H4 (cell line): Measurements from ENCODE around the gene MVB12B. TPM values are rescaled to one million over a fixed set of nuclear protein-coding genes. Genes with fewer than 3 reads are reported as not detected.
"Not testable (repeated sequence)": the region's sequence is repeated elsewhere in the genome, so short reads cannot be mapped to it uniquely, and the experiment has no call there.

Experiments
- DNase-seq: peaks from one replicate; pipeline ENCODE4 v3.0.0-alpha.2; 2015; ENCODE audit warnings: low spot score
- total RNA-seq: library from RNA; depleted of rRNA; stranded (reverse); fragments of >200 nt; shearing (Covaris generic); gene quantifications from 2 replicates; pipeline ENCODE4 v1.2.3, GENCODE V29; 2014

The MVB12B gene
- total RNA-seq, 1 experiment from 2014 or later, result 2.8 TPM

DNA sequence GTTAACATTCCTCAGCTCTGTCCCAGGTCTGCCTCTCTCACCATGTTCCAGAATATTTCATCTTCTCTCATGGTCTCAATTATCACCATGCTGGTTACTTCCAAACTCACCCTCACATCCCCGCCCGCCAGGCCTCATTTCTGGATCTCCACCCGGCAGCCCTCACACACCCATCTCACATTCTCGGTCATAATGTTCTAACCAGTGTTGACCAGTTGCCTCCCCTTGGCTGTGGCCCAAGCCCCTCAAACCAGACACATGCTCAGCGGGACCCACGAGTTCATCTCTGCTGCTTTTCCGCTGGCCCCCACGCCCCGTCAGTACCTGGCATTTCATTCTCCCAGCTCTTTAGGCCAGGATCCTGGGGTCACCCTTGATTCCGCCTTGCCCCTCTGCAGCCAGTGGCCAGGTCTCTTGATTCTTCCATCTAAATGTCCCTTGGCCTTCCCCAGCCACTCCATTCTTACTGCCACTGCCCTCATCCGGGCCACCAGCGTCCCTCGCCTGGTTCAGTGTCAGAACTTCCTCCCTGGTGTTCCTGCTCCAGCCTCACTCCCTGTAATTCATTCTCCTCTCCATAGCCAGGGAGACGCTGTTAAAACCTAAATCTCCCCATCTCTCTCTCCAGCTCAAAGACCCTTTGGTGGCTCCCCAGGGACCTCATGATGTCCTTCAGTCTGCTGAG, 141.7 kb downstream of the MVB12B start:
- no peak for DNase-seq

DNA sequence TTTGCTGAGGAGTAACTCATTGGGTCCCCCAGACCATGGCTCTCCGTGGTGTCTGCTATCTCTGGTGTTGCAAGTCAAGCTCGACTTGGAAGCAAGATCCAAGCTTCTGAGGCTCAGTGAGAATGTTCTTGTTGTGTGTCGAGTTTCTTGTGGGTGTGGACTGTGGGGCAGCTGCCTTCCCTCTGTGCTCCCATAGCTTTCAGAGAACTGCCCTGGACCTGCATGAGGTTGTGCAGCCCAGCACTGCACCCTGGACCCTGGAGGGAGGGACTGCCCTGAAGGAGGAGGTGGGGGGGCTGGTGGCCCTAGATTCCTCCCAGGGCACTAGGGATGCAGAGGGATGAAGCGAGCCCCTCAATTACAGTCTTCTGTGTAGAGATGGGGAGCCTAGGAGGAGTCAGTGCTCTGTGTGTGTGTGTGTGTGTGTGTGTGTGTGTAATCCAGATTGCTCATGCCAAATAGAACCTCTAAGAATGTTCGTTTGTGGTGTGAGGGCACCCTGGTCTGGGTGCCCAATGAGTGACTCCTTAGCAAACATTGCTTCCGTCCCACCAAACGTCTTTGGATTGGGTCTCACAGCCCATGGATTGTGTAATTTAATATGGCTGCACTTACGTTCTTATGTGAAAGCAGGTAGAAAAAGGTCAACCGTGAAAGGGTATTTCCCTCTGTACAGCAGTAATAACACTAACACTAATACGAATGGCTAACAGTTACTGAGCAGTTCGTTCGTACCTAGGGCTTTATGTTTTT, 143.8 kb downstream of the MVB12B start:
- DNase-seq, result no peak

DNA sequence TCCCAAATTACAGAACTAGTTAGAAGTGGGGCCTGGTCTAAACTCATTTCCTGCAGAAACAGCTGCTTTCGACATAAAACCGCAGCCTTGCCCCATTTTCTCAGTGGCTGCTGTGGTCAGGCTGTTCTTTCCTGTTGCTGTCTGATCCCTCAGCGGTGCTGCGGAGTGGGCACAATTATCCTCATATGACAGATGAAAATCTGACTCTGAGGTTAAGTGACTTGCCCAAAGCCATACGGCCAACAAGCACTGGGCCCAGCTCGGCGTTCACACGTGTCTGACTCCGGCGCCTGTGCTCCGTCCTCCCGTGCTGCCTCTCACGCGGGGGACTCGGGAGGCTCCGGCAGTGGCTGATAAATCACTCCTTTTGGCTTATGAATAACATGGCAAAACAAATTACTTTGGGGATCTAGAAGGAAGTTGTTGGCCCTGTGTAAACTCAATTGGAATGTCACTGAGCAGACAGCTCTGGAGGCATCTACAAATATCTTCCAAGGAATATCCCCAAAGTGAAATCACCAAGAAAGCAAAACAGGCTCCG, 144.5 kb downstream of the MVB12B start:
- DNase-seq, result peak; percentile 51

DNA sequence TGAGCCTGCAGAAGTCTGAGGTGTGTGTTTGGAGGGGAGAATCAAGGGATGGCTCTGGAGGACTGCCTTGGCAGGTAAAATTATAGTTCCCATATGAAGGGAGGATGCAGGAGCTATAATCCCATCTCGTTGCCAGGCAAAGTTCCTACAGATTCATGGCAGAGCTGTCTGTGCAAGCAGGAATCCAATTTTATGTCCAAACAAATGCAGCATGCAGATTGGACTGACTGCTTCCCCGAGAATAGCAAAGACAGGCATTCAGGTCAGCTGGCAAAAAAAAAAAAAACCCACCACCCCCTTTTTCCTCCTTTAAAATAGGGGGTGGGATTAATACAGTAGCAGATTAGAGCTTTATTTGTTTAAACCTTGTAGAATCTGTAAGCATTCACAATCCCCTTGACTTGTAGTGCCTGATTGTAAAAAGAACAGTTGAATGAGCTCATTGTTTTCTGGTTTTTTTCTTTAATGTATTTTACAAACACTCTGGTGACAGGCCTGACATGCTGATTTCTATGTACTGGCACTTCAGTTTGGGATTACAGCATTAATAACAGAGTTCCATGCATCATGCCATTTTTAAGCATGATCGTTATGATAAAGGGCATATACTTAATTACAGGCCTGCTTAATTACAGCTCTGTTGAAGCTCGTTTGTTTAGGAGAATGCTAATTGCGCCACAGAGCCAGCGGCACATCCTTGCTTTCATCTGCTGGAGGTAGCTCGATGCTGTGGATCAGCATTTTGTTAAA, 145.7 kb downstream of the MVB12B start:
- DNase-seq, result no peak

DNA sequence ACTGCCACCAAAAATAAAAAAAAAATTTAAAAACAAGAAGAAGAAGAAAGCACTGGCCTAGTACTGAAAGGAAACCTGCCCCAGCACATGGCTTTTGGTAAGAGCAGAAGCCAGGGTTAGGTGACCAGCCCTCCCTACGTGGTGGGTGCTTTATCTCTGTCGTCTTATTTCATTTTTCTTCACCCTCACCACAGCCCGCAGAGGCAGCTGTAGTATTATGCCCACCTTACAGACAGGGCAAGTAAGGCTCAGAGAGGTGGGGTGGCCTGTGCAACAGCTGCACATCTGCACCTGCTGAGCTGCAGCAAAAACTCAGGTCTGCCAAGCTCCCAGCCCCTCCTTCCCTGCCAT, 146.3 kb downstream of the MVB12B start:
- DNase-seq, result no peak

DNA sequence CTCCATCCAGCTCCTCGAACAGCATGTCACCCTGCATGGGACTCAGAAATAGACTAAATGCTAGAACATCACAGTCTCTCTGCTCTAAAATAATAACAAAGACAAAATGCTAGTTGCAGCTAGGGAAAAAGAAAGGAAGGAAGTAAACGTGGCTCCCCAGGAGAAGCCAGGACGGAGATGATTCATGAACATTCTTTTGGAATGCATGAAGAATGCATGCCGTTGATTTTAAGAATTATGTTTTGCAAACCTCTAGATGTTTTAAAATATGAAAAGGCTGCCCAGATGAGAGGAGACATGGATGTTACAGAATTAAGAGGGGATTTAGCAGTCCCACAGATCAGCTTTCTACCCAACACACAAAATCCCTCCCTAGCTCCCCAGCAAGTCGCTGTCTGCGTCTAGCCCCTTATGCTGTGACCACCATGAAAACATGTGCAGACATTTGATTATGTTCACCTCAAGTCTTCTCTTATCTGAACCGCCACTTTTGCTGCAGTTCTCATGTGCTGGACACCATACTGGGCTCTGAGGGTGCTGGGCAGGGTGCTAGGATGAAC, 147.7 kb downstream of the MVB12B start:
- DNase-seq, result no peak

DNA sequence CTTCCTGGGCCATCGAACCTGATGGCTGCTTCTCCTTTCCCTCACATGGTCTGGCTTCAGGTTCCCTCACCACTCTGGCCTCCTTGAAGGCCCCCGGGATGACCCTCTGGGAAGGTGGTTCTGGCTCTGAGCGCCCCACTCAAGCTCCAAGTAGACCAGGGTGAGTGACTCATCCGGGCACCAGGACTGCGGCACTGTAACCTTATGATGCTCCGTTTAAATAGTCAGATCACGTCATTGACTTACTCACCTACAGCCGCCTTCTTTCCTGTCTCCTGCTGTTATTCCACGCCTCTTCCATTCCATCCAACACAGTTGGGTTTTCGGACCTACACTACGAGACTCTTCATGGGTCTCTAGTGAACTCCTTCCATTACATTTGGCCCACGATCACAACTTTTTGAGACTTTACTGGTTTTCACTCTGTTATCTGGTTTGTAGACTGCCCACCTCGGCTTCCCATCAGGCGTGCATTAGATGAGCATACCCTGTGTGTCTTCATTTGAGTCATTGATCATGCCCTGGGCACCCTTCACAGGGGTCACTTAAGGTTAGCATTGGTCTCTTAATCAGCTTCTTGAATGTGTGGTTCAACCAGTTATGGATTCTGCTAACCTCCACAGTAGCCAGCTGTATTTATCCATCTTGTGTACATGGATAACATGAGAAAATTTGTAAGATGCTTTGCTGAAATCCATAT, 148.3 kb downstream of the MVB12B start:
- DNase-seq, result peak; percentile 22

DNA sequence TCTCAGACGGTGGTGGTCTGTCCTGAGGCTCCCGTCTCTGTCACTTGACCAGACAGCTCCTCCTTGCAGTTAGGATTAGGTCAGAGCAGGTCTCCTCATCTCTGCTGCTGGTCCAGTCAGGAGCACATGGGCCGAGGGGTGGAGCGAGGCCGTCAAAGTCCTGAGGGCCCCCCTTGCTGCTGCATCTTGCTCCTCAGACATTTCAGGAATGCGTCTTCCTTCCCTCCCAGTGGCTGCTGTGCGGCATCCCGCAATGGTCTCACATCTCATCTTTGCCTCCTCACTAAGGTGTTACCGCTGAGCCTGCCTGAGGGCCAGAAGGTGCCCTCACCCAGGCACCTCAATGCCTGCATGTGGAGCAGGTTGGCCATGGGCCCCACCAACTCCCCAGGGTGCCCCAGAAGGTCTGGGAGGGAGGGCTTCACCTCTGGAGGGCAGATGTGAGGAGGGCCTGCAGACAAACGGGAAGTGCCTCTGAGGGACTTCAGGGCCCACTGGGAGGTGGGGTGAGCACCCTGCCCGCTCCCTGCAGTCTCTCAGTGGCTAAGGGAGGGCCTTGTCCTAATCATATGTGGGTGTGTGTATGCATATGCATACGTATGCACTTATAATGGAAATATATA, 149.4 kb downstream of the MVB12B start:
- no peak for DNase-seq

DNA sequence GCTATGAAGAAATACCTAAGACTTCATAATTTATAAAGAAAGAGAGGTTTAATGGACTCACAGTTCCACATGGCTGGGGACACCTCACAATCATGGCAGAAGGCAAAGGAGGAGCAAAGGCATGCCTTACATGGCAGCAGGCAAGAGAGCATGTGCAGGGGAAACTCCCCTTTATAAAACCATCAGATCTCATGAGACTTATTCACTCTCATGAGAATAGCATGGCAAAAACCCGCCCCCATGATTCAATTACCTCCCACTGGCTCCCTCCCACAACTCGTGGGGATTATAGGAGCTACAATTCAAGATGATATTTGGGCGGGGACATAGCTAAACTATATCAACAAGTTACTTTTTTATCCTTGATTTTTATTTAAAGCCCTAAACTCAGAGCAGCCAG, 150.8 kb downstream of the MVB12B start:
- not testable (repeated sequence) for DNase-seq

DNA sequence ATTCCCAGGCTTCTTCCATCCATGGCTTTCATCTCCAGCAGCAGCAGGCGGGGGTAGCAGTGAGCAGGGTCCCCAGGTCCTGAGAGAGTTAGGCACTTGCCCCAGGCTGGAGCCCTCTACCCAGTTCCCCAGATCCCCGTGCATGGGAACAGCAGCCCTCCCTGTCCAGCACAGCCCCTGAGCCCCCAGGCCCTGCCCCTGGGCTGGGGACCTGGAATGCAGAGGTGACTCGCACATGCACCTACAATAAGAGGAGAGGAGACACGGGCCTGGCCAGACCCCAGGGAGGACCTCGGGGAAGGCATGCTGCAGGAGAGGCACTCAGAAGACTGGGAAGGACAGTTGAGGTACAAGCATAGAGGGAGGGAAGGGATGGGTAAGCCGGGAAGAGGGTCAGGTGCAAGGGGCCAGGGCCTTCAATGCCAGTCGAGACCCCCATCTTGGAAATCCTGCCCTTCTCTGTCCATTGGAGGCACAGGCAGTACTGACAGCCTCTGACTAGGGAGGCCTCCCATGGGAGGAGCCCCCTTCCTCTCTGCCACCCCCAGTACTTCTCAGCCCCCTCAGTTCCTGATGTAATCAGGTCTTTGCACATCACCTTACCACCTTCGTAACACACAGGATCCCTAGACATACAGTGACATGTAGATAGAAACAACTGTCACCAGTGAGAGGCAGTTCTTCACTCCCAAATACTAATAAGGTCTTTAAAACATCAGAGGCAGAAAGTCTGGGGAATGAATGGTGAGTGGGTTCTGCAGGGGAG, 151.8 kb downstream of the MVB12B start:
- DNase-seq, result no peak

DNA sequence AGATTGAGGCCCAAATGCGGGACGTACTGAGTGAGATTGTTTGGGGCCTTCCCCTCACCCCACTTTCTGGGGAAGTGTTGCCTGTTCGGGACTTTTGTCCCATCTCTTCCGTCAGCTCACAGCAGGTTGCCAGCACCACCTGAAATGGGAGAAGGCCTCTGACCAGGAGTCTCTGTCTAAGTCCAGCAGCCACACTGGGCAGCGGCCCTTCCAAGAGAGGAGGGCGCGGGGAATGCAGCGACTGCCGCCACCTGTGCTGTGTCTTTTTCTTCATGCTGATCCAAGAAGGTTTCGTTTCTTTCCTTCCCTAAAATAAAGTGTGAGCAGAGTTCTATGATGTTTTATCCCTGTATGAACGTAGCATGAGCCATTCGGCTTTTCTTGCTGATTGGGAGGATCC, 152.9 kb downstream of the MVB12B start:
- no peak for DNase-seq

DNA sequence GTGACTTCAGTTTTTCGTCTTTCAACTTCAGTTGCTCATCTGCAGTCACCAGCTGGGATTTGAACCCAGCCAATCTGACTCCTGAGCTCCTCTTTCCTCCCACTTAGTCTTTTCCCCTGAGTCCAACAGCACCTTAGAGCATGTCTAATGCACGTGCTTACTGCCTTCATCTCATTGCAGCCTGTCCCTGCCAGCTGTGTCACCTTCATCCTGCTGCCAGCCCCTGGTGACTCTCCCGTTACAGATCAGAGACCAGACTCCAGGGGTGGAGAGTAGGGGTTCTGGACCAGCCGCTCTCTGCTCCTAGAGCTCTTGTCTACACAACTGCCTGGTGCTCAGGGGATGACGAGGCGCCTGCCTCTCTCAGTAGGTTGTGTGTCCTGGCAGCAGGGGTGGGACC, 154.2 kb downstream of the MVB12B start:
- DNase-seq, result no peak

DNA sequence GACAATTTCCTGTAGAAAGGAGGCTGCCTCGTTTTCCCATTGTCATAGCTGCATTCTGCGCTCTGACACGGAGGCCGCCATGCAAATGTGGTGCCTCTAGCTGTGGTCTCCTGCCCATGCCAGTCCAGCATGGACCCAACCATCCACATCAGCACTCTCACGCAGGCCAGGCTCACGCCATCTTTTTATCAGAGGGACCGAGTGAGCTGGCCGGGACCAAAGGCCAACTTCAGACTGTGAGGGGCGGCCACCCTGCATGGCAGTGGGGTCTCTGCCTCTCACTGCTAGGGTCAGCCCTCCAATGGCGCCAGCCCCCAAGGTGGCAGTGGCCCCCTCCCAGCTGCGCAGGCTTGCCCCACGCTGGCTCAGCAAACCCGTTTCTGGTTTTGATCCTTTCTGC, 155.2 kb downstream of the MVB12B start:
- DNase-seq, result no peak

DNA sequence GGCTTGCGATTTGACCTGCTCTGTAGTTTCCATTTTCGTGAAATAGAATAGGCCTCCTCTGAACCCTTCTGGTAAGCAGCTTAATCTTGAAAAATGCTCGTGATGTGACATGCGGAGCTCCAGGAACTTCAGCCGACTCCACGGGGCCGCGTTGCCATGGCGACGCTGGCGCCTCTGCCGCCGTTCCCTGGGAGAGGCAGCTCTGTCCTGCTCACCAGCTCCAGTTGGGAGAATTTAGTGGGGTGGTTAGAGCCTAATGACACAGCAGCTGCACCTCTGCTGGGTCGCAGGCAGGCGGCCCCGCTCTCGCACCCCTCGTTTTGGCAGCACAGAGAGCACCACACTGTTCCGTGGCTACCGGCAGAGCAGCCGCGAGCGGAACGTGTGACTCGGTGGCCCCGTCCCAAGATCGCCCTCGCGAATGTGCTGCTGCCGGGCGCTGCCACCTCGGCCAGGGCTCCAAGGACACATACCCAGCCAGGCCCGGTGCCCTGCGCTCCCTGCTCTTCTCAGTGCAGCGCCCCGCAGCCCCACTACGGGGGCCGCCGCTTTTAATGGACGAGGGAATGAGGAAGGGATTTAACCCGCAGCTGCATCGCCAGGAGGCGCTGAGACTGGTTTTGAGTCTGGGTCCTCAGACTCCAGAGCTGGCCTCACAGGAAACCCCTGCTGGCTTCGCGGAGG, 155.9 kb downstream of the MVB12B start:
- no peak for DNase-seq

DNA sequence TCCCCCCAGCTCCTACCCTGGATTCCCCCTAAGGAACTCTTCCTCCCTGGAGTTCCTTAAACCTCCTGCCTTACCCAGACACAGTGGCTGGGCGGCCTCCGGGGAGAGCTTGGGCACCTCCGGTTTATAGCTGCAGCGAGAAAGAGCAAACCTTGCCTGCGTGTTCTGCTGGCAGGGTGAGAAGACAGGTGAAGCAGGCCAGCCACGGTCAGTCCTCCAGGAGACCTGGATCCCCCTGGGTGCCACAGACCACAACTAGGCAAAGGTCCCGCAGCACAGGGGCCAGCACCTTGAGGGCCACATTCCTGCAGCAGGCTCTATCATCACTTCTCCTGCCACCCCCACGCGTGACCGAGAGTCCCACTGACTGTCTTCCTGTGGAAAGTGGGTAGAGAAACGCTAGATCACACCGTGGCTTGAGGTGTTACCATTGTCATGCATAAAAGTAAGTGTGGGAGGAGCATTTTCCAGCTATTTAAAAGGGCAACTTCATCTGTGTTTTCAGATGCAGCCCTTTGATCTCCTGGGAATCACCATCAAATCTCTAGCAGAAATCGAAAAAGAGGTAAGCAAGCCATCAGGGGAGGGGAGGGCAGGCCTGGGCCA, 156.9 kb downstream of the MVB12B start:
- no peak for DNase-seq

DNA sequence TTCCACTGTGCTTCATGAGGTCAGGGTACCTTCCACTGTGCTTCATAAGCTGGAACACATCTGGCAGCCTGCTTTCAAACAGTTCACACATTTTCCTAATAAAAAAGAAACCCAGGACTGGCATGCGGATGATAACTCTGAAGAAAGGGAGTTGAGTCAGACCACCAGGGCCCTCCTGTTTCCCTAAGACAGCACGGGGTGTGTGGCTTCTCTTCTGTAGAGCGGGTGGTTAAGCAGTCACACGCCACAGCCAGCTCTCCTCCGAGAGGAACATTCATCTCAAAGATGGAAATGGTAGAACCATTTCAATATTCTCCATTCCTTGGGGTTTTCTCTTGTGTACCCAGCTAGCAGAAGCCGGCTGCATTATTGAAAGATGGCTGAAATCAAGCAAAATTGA, 159.0 kb downstream of the MVB12B start:
- DNase-seq, result no peak

DNA sequence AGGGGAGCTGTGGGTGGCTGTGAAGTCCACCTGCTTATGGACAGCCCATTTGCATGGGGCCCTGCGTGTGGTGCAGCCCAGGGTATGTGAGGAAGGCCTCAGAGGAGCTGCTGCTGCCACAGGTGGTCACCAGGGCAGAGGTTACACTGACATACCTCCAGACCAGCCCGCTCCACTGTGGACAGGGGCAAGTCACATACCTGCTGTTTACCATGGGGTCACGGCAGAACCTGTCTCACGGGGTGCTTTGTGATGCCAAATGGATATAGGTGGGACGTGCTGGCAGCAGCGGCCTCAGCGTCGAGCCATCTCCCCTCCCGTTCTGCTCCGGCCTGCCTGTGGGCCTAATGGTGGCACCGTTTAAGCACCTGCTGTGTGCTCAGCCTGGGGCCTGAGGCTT, 159.6 kb downstream of the MVB12B start:
- DNase-seq, result no peak

DNA sequence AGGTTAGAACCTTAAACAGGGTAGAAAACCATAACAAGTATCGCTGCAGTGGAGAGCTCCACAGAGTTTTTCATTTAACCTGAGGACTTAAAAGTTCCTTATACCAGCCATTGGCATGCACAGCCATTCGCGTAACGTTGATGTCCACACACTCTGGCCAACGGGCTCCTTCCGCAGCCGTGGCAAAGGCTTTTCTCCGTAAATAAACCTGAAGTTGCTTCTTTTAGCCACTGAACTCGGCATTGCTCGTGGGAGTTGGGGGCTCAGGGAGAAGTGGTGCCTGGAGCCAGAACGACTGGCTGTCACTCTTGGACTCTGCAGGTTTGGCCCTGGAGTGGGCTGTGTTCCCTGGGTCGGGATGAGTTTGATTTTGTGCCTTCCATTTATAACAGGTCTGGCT, 161.2 kb downstream of the MVB12B start:
- DNase-seq, result no peak

DNA sequence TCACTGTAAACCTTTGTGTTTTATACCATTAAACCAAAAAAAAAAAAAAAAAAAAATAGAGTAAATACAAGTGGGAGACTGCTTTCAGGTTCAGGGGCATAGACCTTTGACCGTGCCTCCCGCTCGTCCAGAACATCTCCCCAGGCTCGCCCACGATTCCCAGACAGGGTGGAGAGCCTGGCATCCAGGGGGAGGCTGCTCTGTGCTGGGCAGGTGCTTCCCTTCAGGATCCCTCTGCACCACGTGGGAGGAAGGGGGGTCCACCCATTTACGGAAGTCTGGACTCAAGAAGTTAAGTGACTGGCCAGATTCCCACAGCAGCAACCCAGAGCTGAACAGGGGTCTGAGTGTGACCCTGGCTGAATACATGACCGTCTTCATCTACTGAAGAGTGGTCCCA, 161.7 kb downstream of the MVB12B start:
- no peak for DNase-seq
